ENCODE results near the gene PPP1R1B.
"Not testable (repeated sequence)": the region's sequence is repeated elsewhere in the genome, so short reads cannot be mapped to it uniquely, and the experiment has no call there.

PPP1R1B gene

GRCh38 chr17:39626171-39627046 lies at the start of gene PPP1R1B:
PPP1R1B (plus strand) TSS chr17:39626952; CDS start chr17:39627393, 441 bp downstream.
- DNase-seq (ENCODE audit: low read depth), result no peak

GRCh38 chr17:39578272-39578671 lies 48.5 kb upstream of the PPP1R1B start:
- no peak for DNase-seq (ENCODE audit: low read depth)

- no peak for DNase-seq (ENCODE audit: low read depth)
Observed at GRCh38 chr17:39579318-39580081, 47.3 kb upstream of the PPP1R1B start.

GRCh38 chr17:39580082-39580468 lies 46.7 kb upstream of the PPP1R1B start:
- DNase-seq (ENCODE audit: low read depth), result no peak

- no peak for DNase-seq (ENCODE audit: low read depth)
Observed at GRCh38 chr17:39581071-39581758, 45.5 kb upstream of the PPP1R1B start.

GRCh38 chr17:39581759-39582085 lies 45.0 kb upstream of the PPP1R1B start:
- no peak for DNase-seq (ENCODE audit: low read depth)

- no peak for DNase-seq (ENCODE audit: low read depth)
Observed at GRCh38 chr17:39582658-39583057, 44.1 kb upstream of the PPP1R1B start.

- not testable (repeated sequence) for DNase-seq (ENCODE audit: low read depth)
Observed at GRCh38 chr17:39590180-39590579, 36.6 kb upstream of the PPP1R1B start.

- no peak for DNase-seq (ENCODE audit: low read depth)
Observed at GRCh38 chr17:39591958-39592954, 34.5 kb upstream of the PPP1R1B start.

- no peak for DNase-seq (ENCODE audit: low read depth)
Observed at GRCh38 chr17:39593371-39593770, 33.4 kb upstream of the PPP1R1B start.

- no peak for DNase-seq (ENCODE audit: low read depth)
Observed at GRCh38 chr17:39595294-39595693, 31.5 kb upstream of the PPP1R1B start.

- no peak for DNase-seq (ENCODE audit: low read depth)
Observed at GRCh38 chr17:39595928-39596510, 30.7 kb upstream of the PPP1R1B start.

- no peak for DNase-seq (ENCODE audit: low read depth)
Observed at GRCh38 chr17:39596543-39597267, 30.0 kb upstream of the PPP1R1B start.

- DNase-seq (ENCODE audit: low read depth), result no peak
Observed at GRCh38 chr17:39597372-39598046, 29.2 kb upstream of the PPP1R1B start.

- no peak for DNase-seq (ENCODE audit: low read depth)
Observed at GRCh38 chr17:39598047-39598481, 28.7 kb upstream of the PPP1R1B start.

- DNase-seq (ENCODE audit: low read depth), result no peak
Observed at GRCh38 chr17:39598630-39599003, 28.1 kb upstream of the PPP1R1B start.

- no peak for DNase-seq (ENCODE audit: low read depth)
Observed at GRCh38 chr17:39599004-39599664, 27.6 kb upstream of the PPP1R1B start.

- no peak for DNase-seq (ENCODE audit: low read depth)
Observed at GRCh38 chr17:39599665-39600231, 27.0 kb upstream of the PPP1R1B start.

Measured in stimulated activated CD8-positive, alpha-beta memory T cell treated with anti-CD3 and anti-CD28 coated beads, Interleukin-12 subunit alpha, Interleukin-12 subunit beta, amount 100 ng/mL, for 1 hour (primary cell).